ENCODE data around the gene ABCA13.

The ABCA13 gene

GRCh38 chr7:48242846-48243245 is 71.6 kb downstream of the ABCA13 start:
- no peak for DNase-seq (ENCODE audit: low read depth)

GRCh38 chr7:48244864-48245271 is 73.6 kb downstream of the ABCA13 start:
- no peak for DNase-seq (ENCODE audit: low read depth)

GRCh38 chr7:48245751-48246472 is 74.7 kb downstream of the ABCA13 start:
- no peak for DNase-seq (ENCODE audit: low read depth)

GRCh38 chr7:48249166-48249565 is 77.9 kb downstream of the ABCA13 start:
- DNase-seq (ENCODE audit: low read depth), result no peak

- DNase-seq (ENCODE audit: low read depth), result no peak
These were observed 79.2 kb downstream of the ABCA13 start for GRCh38 chr7:48250441-48250951.

- no peak for DNase-seq (ENCODE audit: low read depth)
These were observed 80.5 kb downstream of the ABCA13 start for GRCh38 chr7:48251766-48252165.

- no peak for DNase-seq (ENCODE audit: low read depth)
These were observed 81.7 kb downstream of the ABCA13 start for GRCh38 chr7:48252995-48253394.

GRCh38 chr7:48255046-48255445 is 83.8 kb downstream of the ABCA13 start:
- DNase-seq (ENCODE audit: low read depth), result no peak

GRCh38 chr7:48259463-48260280 is 88.4 kb downstream of the ABCA13 start:
- DNase-seq (ENCODE audit: low read depth), result no peak

GRCh38 chr7:48261696-48262095 is 90.4 kb downstream of the ABCA13 start:
- DNase-seq (ENCODE audit: low read depth), result no peak

- DNase-seq (ENCODE audit: low read depth), result no peak
These were observed 91.5 kb downstream of the ABCA13 start for GRCh38 chr7:48262606-48263310.

GRCh38 chr7:48263311-48263650 is 92.0 kb downstream of the ABCA13 start:
- DNase-seq (ENCODE audit: low read depth), result no peak

GRCh38 chr7:48269066-48269465 is 97.8 kb downstream of the ABCA13 start:
- no peak for DNase-seq (ENCODE audit: low read depth)

- DNase-seq (ENCODE audit: low read depth), result no peak
These were observed 103.4 kb downstream of the ABCA13 start for GRCh38 chr7:48274662-48275061.

GRCh38 chr7:48279420-48279819 is 108.2 kb downstream of the ABCA13 start:
- DNase-seq (ENCODE audit: low read depth), result no peak

GRCh38 chr7:48280100-48280499 is 108.8 kb downstream of the ABCA13 start:
- DNase-seq (ENCODE audit: low read depth), result no peak

- DNase-seq (ENCODE audit: low read depth), result no peak
These were observed 114.1 kb downstream of the ABCA13 start for GRCh38 chr7:48285373-48285772.

- no peak for DNase-seq (ENCODE audit: low read depth)
These were observed 115.6 kb downstream of the ABCA13 start for GRCh38 chr7:48286836-48287235.

- no peak for DNase-seq (ENCODE audit: low read depth)
These were observed 118.4 kb downstream of the ABCA13 start for GRCh38 chr7:48289656-48290055.

- DNase-seq (ENCODE audit: low read depth), result no peak
These were observed 121.7 kb downstream of the ABCA13 start for GRCh38 chr7:48292949-48293348.

- DNase-seq (ENCODE audit: low read depth), result no peak
These were observed 124.2 kb downstream of the ABCA13 start for GRCh38 chr7:48295296-48295971.

- no peak for DNase-seq (ENCODE audit: low read depth)
These were observed 125.7 kb downstream of the ABCA13 start for GRCh38 chr7:48296966-48297365.

All from fibroblast of the conjunctiva (primary cell).